Nephron (organoid): Measurements from ENCODE around the gene ACSS1.

Source experiments
- H3K27ac Mint-ChIP-seq, 3 experiments: 2 replicates each; pipeline ENCODE4 v1.8.0; 2020; ENCODE audit warnings: mixed read lengths in 3 of 3, mild to moderate bottlenecking in 2 of 3, moderate library complexity in 1 of 3
- H3K27me3 Mint-ChIP-seq: 2 replicates; pipeline ENCODE4 v1.8.0; 2021; ENCODE audit warnings: low read depth, mild to moderate bottlenecking, moderate library complexity, mixed read lengths
- H3K36me3 Mint-ChIP-seq: 2 replicates; pipeline ENCODE4 v1.8.0; 2020; ENCODE audit warnings: low read depth, mixed read lengths
- H3K4me1 Mint-ChIP-seq: 2 replicates; pipeline ENCODE4 v1.8.0; 2020; ENCODE audit warnings: mixed read lengths
- H3K4me3 Mint-ChIP-seq, 3 experiments: 2 replicates each; pipeline ENCODE4 v1.8.0; 2020; ENCODE audit warnings: mild to moderate bottlenecking in 3 of 3, mixed read lengths in 3 of 3, moderate library complexity in 2 of 3
- H3K9me3 Mint-ChIP-seq: 2 replicates; pipeline ENCODE4 v1.8.0; 2020; ENCODE audit warnings: mixed read lengths
- CTCF ChIP-seq, 3 experiments: fragments of 200-600 bp; sonication (generic); IDR thresholded peaks; one replicate each; pipeline ENCODE4 v1.5.0; 2021; ENCODE audit warnings: antibody characterized with exemption in 3 of 3; ENCODE audit not compliant: unreplicated experiment in 3 of 3

The ACSS1 gene

GRCh38 chr20:25035921-25036320, 22.0 kb downstream of the ACSS1 start:
- Mint-ChIP-seq H3K4me3 (peak overlapping the region in 1 of 3 experiments; percentile 14), H3K4me1 (peaks cover 70% of the 10 kb centered on the region), H3K27me3 (no peaks in the 10 kb centered on the region), H3K27ac (peak overlapping the region; percentile 67 to 83 (median 72)), H3K36me3 (no peaks in the 10 kb centered on the region), H3K9me3 (no peaks in the 10 kb centered on the region)
- no peak for TF ChIP-seq CTCF (IDR thresholded peaks at IDR 0.05; ENCODE audit: unreplicated experiment in 3 of 3)

- Mint-ChIP-seq H3K36me3 (peaks cover 4% of the 10 kb centered on the region), H3K27me3 (no peaks in the 10 kb centered on the region), H3K9me3 (no peaks in the 10 kb centered on the region), H3K27ac (peak overlapping the region in 2 of 3 experiments; percentile 73 to 91), H3K4me1 (peaks cover 59% of the 10 kb centered on the region), H3K4me3 (no peak overlapping the region)
- no peak for TF ChIP-seq CTCF (IDR thresholded peaks at IDR 0.05; ENCODE audit: unreplicated experiment in 3 of 3)
Observed at GRCh38 chr20:25033924-25034300, 24.0 kb downstream of the ACSS1 start.

- H3K36me3 Mint-ChIP-seq, result peaks cover 4% of the 10 kb centered on the region
- H3K9me3 Mint-ChIP-seq, result no peaks in the 10 kb centered on the region
- peak overlapping the region in 1 of 3 experiments; percentile 31 for H3K4me3 Mint-ChIP-seq
- peaks cover 59% of the 10 kb centered on the region for H3K4me1 Mint-ChIP-seq
- peak overlapping the region; percentile 73 to 91 (median 83) for H3K27ac Mint-ChIP-seq
- H3K27me3 Mint-ChIP-seq, result no peaks in the 10 kb centered on the region
- TF ChIP-seq CTCF (IDR thresholded peaks at IDR 0.05; ENCODE audit: unreplicated experiment in 3 of 3), result no peak
Observed at GRCh38 chr20:25033265-25033923, 24.5 kb downstream of the ACSS1 start.

GRCh38 chr20:25032478-25033264, 25.3 kb downstream of the ACSS1 start:
- Mint-ChIP-seq H3K27me3 (no peaks in the 10 kb centered on the region), H3K9me3 (no peaks in the 10 kb centered on the region), H3K4me1 (peaks cover 53% of the 10 kb centered on the region), H3K36me3 (peaks cover 4% of the 10 kb centered on the region), H3K4me3 (peak overlapping the region in 2 of 3 experiments; percentile 22 to 31), H3K27ac (peak overlapping the region; percentile 73 to 91 (median 83))
- TF ChIP-seq CTCF (IDR thresholded peaks at IDR 0.05; ENCODE audit: unreplicated experiment in 3 of 3), result no peak

GRCh38 chr20:25032065-25032477, 25.9 kb downstream of the ACSS1 start:
- no peaks in the 10 kb centered on the region for H3K27me3 Mint-ChIP-seq
- no peak overlapping the region for H3K4me3 Mint-ChIP-seq
- H3K27ac Mint-ChIP-seq, result peak overlapping the region in 1 of 3 experiments; percentile 73
- no peak for TF ChIP-seq CTCF (IDR thresholded peaks at IDR 0.05; ENCODE audit: unreplicated experiment in 3 of 3)
- H3K9me3 Mint-ChIP-seq, result no peaks in the 10 kb centered on the region
- peaks cover 48% of the 10 kb centered on the region for H3K4me1 Mint-ChIP-seq
- H3K36me3 Mint-ChIP-seq, result peaks cover 4% of the 10 kb centered on the region
